ENCODE measurements around the gene LIN7A. TPM values are rescaled to one million over a fixed set of nuclear protein-coding genes. Genes with fewer than 3 reads are reported as not detected.
A peak's percentile ranks its signal among the peaks of the same experiment; 100 is the strongest.

LIN7A gene
- total and polyA plus RNA-seq, 12 donors: 0.35 to 6.0 (median 2.7) TPM

GRCh38 chr12:80946591-80946990 lies 8.9 kb upstream of the LIN7A start:
- Histone ChIP-seq H3K4me3 (no peak overlapping the region), H3K27me3 (no peaks in the 10 kb centered on the region), H3K9me3 (replicated peaks in 1 of 3) (no peaks in the 10 kb centered on the region), H3K27ac (no peak overlapping the region), H3K4me1 (replicated peaks in 1 of 2) (no peaks in the 10 kb centered on the region), H3K36me3 (replicated peaks in 1 of 2) (no peaks in the 10 kb centered on the region)
- intact Hi-C loops (cut with DNase I): no loop called here
- TF ChIP-seq CTCF (IDR thresholded peaks at IDR 0.05): peak in 1 of 6 experiments; percentile 17
- TF ChIP-seq POLR2A (IDR thresholded peaks at IDR 0.05): no peak
- 55 to 69% (median 65%) methylated on average over 3 of the region's 3 CpGs for WGBS, 4 donors
- DNase-seq: no peak

- Histone ChIP-seq H3K9me3 (replicated peaks in 1 of 3) (no peaks in the 10 kb centered on the region), H3K4me3 (no peak overlapping the region), H3K36me3 (replicated peaks in 1 of 2) (no peaks in the 10 kb centered on the region), H3K27ac (no peak overlapping the region), H3K27me3 (no peaks in the 10 kb centered on the region), H3K4me1 (replicated peaks in 1 of 2) (no peaks in the 10 kb centered on the region)
- intact Hi-C loops (cut with DNase I): no loop called here
- TF ChIP-seq CTCF (IDR thresholded peaks at IDR 0.05) (no peak), POLR2A (IDR thresholded peaks at IDR 0.05) (no peak)
- no peak for DNase-seq
Measured at GRCh38 chr12:80943338-80943737, 5.6 kb upstream of the LIN7A start.

DNA sequence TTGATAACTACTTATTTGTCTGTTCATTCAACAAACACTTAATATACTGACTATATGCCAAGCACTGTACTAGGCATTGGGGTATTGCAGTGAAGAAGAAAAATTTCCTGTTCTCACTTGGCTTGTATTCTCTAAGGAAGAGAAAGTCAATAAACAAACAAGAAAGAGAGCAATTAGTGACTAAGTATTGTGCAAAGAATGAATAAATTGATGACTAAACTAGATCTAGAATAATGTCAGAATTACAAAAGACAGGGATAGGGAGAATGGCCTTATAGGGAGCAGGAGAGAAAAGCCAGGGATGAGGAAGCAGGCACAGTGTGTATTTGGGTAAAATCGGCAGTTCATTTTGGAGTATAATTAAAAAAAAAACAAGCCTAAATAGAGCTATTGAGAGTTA lies 4.2 kb upstream of the LIN7A start:
- intact Hi-C loops (cut with DNase I): no loop called here
- TF ChIP-seq POLR2A (IDR thresholded peaks at IDR 0.05) (no peak), CTCF (IDR thresholded peaks at IDR 0.05) (no peak)
- no peak overlapping the region for H3K4me3 ChIP-seq
- WGBS, 4 donors: 71 to 82% (median 80%) methylated on average over 1 of the region's 1 CpG
- no peaks in the 10 kb centered on the region for H3K4me1 ChIP-seq (replicated peaks in 1 of 2)
- H3K9me3 ChIP-seq (replicated peaks in 1 of 3): no peaks in the 10 kb centered on the region
- no peak for DNase-seq
- no peak overlapping the region for H3K27ac ChIP-seq
- H3K36me3 ChIP-seq (replicated peaks in 1 of 2): no peaks in the 10 kb centered on the region
- no peaks in the 10 kb centered on the region for H3K27me3 ChIP-seq

DNA sequence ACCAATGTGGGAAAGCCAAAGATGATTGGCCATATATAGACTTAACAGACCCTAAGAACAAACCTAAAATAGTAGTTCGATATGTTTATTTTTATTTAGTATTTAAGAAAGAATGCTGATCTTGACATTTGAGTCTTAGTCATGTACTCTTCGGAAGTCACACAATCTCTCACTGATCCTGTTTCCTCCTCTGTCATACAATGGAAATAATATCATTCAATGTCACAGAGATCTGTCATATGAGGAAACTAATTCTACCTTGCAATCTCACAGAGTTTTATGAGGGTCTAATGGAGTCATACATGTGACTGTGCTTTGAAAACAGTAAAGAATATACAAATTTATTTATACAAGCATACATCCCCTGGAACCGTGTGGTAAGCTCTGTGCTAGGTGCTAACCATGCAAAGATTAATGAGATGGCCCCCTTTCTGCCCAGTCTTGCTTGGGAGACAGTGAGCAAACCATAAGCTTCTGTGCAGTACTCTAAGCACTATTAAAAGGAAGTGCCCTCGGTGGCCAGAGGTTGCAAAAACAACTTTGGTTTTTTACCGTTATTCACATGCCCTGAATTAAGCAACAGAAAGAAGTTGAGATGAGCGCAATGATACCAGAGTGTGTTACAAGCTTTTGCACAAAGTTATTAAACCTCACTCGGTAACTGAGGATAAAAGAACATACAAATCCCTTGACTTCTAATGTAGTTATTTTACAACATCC lies 1.7 kb upstream of the LIN7A start:
- TF ChIP-seq CTCF (IDR thresholded peaks at IDR 0.05) (no peak), POLR2A (IDR thresholded peaks at IDR 0.05) (no peak)
- Histone ChIP-seq H3K9me3 (replicated peaks in 1 of 3) (no peaks in the 10 kb centered on the region), H3K4me1 (replicated peaks in 1 of 2) (peaks cover 0 to 4% of the 10 kb centered on the region in 2 donors), H3K27ac (no peak overlapping the region), H3K4me3 (no peak overlapping the region), H3K27me3 (no peaks in the 10 kb centered on the region), H3K36me3 (replicated peaks in 1 of 2) (no peaks in the 10 kb centered on the region)
- 52 to 58% (median 54%) methylated on average over 7 of the region's 7 CpGs for WGBS, 4 donors
- no peak for DNase-seq
- intact Hi-C loops (cut with DNase I): no loop called here

Data from adrenal gland (tissue), 12 donors.